Skeletal muscle tissue (tissue), 4 donors: ENCODE data around the gene BAIAP2L2. TPM values are rescaled to one million over a fixed set of nuclear protein-coding genes. Genes with fewer than 3 reads are reported as not detected.

Experiments used
- H3K27ac ChIP-seq: one replicate; pipeline ENCODE4 v1.7.0; 2013; ENCODE audit warnings: mild to moderate bottlenecking, low read depth, low read length, inconsistent platforms
- H3K27me3 ChIP-seq, 3 donors: one replicate each; pipeline ENCODE4 v1.7.0; 2013; ENCODE audit warnings: low read length in 3 of 3; ENCODE audit not compliant: control insufficient read depth in 3 of 3, insufficient read depth in 3 of 3
- H3K36me3 ChIP-seq, 3 donors: one replicate each; pipeline ENCODE4 v1.7.0; 2013; ENCODE audit warnings: low read length in 3 of 3; ENCODE audit not compliant: control insufficient read depth in 3 of 3, insufficient read depth in 3 of 3
- H3K4me1 ChIP-seq, 3 donors: one replicate each; pipeline ENCODE4 v1.7.0; 2013; ENCODE audit warnings: low read length in 3 of 3, mild to moderate bottlenecking in 3 of 3; ENCODE audit not compliant: control insufficient read depth in 3 of 3, insufficient read depth in 3 of 3
- H3K4me3 ChIP-seq, 3 donors: one replicate each; pipeline ENCODE4 v1.7.0; 2013; ENCODE audit warnings: low read length in 3 of 3
- H3K9ac ChIP-seq, 3 donors: one replicate each; pipeline ENCODE4 v1.7.0; 2013; ENCODE audit warnings: low read length in 3 of 3, mild to moderate bottlenecking in 3 of 3, moderate library complexity in 2 of 3, low read depth in 1 of 3
- H3K9me3 ChIP-seq, 3 donors: one replicate each; pipeline ENCODE4 v1.7.0; 2013; ENCODE audit warnings: low read length in 3 of 3; ENCODE audit not compliant: control insufficient read depth in 3 of 3
- total RNA-seq: library from RNA; depleted of rRNA; stranded (reverse); fragments of >200 nt; gene quantifications from one replicate; pipeline ENCODE4 v1.2.3, GENCODE V29; 2014
- donor health status: Osteomylitis.

BAIAP2L2 gene
- total RNA-seq, 1 donor from 2014 or later = not detected

DNA sequence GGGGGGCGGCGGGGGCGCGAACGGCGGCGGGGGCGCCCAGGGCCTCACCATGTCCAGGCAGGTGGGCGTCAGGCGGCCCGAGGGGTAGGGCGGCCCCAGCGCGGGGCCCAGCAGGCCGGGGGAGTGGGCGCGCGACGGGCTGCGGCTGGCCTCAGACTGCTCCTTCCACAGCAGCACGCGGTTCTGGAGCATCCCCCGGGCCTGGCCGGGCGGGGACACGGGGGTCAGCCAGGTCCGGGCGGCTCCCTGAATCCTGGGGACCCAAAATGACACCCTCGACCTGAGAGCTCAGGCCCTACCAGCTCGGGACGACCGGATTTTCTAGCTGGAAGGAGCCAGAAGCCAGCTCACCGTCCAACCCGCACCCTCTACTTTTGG is 21.0 kb downstream of the BAIAP2L2 start:
- H3K4me3 ChIP-seq = no peak overlapping the region
- no peak overlapping the region for H3K9ac ChIP-seq
- peaks cover 7 to 11% (median 10%) of the 10 kb centered on the region in 3 donors for H3K27me3 ChIP-seq
- no peaks in the 10 kb centered on the region for H3K9me3 ChIP-seq
- peaks cover 0 to 3% (median 0%) of the 10 kb centered on the region in 3 donors for H3K4me1 ChIP-seq
- peaks cover 0 to 5% (median 4%) of the 10 kb centered on the region in 3 donors for H3K36me3 ChIP-seq
- no peak overlapping the region for H3K27ac ChIP-seq

DNA sequence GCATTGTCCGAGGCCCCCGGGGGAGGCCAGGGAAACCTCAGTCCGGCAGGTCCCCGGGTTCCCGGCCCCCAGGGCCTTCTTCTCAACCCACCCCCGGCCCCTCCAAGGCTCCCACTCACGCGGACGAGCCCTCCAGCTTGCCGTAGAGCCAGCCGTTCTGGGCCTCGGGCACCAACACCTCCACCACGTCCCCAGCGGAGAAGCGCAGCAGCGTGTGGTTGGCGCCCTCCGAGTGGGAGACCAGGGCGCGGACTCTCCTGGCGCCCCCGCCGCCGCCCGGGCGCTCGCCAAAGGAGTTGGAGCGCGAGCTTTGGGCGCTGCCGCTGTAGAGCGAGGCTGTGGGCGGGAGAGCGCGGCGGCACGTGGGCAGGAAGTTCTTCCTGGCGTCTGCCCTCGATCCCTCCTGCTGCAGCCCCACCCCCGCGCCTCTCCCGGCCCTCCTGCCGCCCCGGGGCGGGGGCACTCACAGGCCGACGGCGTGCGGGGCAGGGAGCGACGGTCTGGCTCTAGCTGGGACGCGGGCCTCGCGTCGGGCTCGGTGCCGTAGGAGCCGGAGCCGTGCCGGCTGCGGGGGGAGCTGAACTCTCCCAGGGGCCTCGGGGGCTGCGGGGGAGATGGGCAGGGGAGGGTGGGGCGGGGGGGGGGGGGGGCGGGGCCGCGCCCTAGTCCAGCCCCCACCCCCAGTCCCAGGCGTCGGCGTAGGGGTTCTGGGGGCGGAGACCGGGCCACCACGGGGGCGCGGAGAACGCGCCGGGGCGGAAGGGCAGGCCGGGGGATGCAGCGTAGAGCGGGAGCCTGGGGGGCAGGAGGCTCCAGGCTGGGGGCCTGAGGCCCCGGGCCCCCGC is 21.6 kb downstream of the BAIAP2L2 start:
- no peaks in the 10 kb centered on the region for H3K9me3 ChIP-seq
- H3K27me3 ChIP-seq = peaks cover 7 to 11% (median 10%) of the 10 kb centered on the region in 3 donors
- no peak overlapping the region for H3K9ac ChIP-seq
- H3K36me3 ChIP-seq = peaks cover 0 to 5% (median 4%) of the 10 kb centered on the region in 3 donors
- no peak overlapping the region for H3K27ac ChIP-seq
- peaks cover 0 to 3% (median 0%) of the 10 kb centered on the region in 3 donors for H3K4me1 ChIP-seq
- H3K4me3 ChIP-seq = peak overlapping the region in 1 of 3 donors; percentile 29

- Histone ChIP-seq H3K4me1 (peaks cover 0 to 3% (median 0%) of the 10 kb centered on the region in 3 donors), H3K9ac (no peak overlapping the region), H3K36me3 (peaks cover 0 to 5% (median 4%) of the 10 kb centered on the region in 3 donors), H3K27ac (no peak overlapping the region), H3K9me3 (no peaks in the 10 kb centered on the region), H3K4me3 (no peak overlapping the region), H3K27me3 (peaks cover 12 to 17% (median 13%) of the 10 kb centered on the region in 3 donors)
These were observed 22.6 kb downstream of the BAIAP2L2 start for GRCh38 chr22:38087855-38088254.

DNA sequence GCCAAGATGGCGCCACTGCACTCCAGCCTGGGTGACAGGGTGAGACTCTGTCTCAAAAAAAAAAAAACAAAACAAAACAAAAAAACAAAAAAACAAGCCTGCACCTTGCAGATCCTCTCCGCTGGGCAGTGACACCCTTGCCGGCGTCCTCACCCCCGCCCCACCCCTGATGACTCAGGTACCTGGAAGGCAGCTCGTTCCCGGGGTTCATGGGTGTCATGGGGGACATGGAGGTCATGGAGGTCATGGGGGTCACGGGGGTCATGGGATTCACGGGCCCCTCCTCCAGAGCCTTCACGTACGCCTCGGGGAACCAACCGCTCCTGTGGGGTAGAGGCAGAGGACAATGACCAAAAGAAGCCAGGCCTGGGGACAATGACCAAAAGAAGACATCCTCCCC is 23.5 kb downstream of the BAIAP2L2 start:
- Histone ChIP-seq H3K9me3 (no peaks in the 10 kb centered on the region), H3K36me3 (peaks cover 0 to 5% (median 4%) of the 10 kb centered on the region in 3 donors), H3K9ac (no peak overlapping the region), H3K27me3 (peaks cover 19 to 22% (median 22%) of the 10 kb centered on the region in 3 donors), H3K4me1 (peaks cover under 1 to 7% (median under 1%) of the 10 kb centered on the region in 3 donors), H3K27ac (no peak overlapping the region), H3K4me3 (no peak overlapping the region)

DNA sequence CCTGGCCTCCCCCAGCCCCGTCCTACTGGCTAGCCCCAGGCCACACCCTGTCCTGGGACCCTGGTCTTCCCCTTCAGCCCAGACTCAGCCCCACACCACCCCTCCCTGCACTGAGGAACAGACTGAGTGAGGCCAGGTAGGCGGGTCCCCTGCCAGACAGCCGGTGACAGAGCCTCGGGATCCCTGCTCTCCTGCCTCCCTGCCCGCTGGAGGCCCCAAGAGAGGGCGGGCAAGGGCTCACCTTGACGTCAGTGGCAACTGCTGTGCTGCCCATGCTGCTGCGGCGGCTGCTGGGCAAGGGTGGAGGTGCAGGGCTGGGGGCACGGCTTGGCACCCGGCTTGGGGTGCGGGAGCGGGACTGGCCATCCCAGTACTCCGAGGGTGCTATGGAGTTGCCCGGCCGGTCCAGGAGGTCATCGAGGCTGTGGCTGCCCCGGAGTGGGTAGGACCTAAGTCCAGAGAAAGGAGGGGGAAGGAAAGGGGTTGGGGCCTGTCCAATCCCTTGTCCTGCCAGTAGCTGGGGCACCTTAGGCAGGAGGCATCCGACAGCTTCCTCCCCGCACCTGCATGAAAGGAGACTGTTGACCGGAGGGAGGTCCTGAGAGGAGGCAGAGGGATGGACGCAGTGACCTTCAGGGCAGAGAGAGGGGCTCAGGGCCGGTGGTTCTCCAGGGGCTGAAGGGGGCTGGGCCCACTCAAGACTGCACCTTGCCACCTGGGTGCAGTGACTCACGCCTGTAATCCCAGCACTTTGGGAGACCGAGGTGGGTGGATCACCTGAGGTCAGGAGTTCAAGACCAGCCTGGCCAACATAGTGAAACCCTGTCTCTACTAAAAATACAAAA is 24.3 kb downstream of the BAIAP2L2 start:
- Histone ChIP-seq H3K4me3 (no peak overlapping the region), H3K9ac (no peak overlapping the region), H3K27ac (no peak overlapping the region), H3K4me1 (peaks cover 6 to 13% (median 7%) of the 10 kb centered on the region in 3 donors), H3K27me3 (peaks cover 25 to 29% (median 25%) of the 10 kb centered on the region in 3 donors), H3K9me3 (no peaks in the 10 kb centered on the region), H3K36me3 (peaks cover 0 to 5% (median 4%) of the 10 kb centered on the region in 3 donors)

GRCh38 chr22:38085501-38085900 is 25.0 kb downstream of the BAIAP2L2 start:
- Histone ChIP-seq H3K9me3 (no peaks in the 10 kb centered on the region), H3K4me3 (no peak overlapping the region), H3K4me1 (peaks cover 12 to 19% (median 13%) of the 10 kb centered on the region in 3 donors), H3K9ac (no peak overlapping the region), H3K36me3 (peaks cover 0 to 5% (median 4%) of the 10 kb centered on the region in 3 donors), H3K27ac (no peak overlapping the region), H3K27me3 (peaks cover 25 to 36% (median 30%) of the 10 kb centered on the region in 3 donors)

DNA sequence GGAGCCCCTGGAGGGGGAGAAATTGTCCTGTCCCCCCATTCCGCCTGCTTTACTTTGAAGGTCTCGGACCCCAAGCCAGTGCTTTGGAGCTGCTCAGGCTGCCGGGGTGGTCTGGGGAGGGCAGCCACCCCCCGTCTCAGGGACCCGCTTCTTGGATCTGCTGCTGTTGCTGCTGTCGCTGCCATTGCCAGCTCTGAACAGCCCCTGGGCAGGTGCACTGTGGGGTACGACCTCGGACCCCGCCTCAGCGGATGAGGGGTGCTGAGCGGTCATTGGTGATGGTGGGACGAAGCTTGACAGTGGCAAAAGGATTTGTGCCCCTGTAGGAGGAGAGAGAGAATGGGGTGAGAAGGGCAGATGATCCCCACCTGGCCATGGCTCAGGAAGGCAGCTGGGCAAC is 25.4 kb downstream of the BAIAP2L2 start:
- Histone ChIP-seq H3K9me3 (no peaks in the 10 kb centered on the region), H3K36me3 (peaks cover 0 to 5% (median 4%) of the 10 kb centered on the region in 3 donors), H3K4me3 (no peak overlapping the region), H3K9ac (no peak overlapping the region), H3K27ac (no peak overlapping the region), H3K4me1 (peaks cover 12 to 19% (median 13%) of the 10 kb centered on the region in 3 donors), H3K27me3 (peaks cover 25 to 37% (median 34%) of the 10 kb centered on the region in 3 donors)

GRCh38 chr22:38083931-38084631 is 26.4 kb downstream of the BAIAP2L2 start, which contains the start of gene SLC16A8:
SLC16A8 (minus strand) TSS chr22:38084184; CDS start chr22:38082873, 1,311 bp downstream.
- Histone ChIP-seq H3K9ac (no peak within 1 kb of the TSS), H3K9me3 (no peaks in the 10 kb centered on the region), H3K4me3 (no peak within 1 kb of the TSS), H3K36me3 (peaks cover 0 to 5% (median 4%) of the 10 kb centered on the region in 3 donors), H3K27me3 (peaks cover 18 to 33% (median 30%) of the 10 kb centered on the region in 3 donors), H3K27ac (no peak within 1 kb of the TSS), H3K4me1 (peaks cover 12 to 19% (median 13%) of the 10 kb centered on the region in 3 donors)

DNA sequence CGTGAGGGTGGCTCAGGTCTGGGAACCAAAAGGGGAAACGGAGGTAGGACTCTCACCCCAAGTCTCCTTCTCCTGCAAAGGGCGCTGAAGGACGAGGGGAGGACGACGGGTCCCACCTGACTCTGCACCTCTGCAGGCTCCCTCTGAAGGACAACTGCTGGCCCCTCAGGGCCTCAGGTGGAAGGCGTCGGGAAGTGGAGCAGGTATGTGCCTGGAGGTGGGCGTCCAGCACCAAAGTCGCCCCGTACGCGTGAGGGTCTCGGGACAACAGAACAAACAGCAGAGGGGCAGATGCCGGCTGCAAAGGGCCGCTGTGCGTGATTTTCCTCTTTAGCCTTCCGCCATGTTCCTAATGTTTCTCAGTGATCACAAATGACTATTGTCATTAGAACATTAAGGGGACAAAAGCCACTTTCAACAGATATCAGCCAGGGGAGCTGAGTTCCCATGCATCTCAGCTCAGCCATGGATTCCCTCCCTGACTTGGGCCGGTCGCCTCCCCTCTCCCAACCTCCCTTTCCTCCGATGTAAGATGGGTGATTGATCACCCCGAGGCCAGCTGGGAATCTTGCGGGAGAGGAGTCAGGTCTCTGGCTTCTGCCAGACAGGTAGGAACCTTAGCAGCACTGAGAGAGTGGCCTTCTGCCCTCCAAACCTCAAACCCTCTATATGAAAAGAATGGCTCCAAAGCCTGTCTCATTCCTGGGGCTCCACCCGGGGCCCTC is 27.3 kb downstream of the BAIAP2L2 start:
- Histone ChIP-seq H3K27ac (no peak overlapping the region), H3K27me3 (peaks cover 15 to 30% (median 25%) of the 10 kb centered on the region in 3 donors), H3K9ac (no peak overlapping the region), H3K9me3 (no peaks in the 10 kb centered on the region), H3K4me1 (peaks cover 12 to 16% (median 13%) of the 10 kb centered on the region in 3 donors), H3K4me3 (no peak overlapping the region), H3K36me3 (peaks cover 0 to 5% (median 4%) of the 10 kb centered on the region in 3 donors)
